HG03039 (cell line): ENCODE data around the gene RUSC1.

Source experiments
- ATAC-seq: cut with Tn5 transposase; IDR thresholded peaks from one replicate; pipeline ENCODE4 v1.9.1; 2021; ENCODE audit warnings: mild to moderate bottlenecking, moderate library complexity; ENCODE audit not compliant: unreplicated experiment

The RUSC1 gene

DNA sequence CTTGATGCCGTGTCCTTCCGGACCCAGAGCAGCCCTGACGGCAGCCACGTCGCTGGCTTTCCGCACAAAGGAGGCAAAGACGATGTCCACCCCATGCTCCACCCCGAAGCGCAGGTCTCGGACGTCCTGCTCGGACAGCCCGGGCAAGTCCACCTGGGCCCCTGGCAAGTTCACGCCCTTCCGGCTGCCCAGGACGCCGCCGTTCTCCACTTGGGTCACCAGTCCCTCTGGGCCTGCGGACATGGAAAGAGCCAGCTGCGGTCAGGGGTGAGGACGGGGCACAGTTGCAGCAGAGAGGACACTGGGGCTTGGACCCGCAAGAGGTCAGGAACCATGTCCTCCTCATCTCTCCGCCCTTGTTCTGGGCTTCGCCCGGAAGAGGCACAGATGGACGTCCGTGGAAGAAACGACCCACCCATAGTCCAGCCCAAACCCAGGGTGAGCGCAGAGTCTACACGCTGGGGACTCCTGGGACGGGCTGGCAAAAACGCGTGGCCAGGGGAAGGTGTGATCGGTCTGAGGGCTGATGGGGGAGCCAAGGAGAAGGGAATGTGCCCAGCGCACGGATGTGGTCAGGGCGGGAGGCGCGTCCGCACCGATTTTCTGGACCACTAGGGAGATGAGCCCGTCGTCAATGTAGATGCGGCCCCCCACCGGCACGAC is 26.0 kb upstream of the RUSC1 start:
- no peak for ATAC-seq

DNA sequence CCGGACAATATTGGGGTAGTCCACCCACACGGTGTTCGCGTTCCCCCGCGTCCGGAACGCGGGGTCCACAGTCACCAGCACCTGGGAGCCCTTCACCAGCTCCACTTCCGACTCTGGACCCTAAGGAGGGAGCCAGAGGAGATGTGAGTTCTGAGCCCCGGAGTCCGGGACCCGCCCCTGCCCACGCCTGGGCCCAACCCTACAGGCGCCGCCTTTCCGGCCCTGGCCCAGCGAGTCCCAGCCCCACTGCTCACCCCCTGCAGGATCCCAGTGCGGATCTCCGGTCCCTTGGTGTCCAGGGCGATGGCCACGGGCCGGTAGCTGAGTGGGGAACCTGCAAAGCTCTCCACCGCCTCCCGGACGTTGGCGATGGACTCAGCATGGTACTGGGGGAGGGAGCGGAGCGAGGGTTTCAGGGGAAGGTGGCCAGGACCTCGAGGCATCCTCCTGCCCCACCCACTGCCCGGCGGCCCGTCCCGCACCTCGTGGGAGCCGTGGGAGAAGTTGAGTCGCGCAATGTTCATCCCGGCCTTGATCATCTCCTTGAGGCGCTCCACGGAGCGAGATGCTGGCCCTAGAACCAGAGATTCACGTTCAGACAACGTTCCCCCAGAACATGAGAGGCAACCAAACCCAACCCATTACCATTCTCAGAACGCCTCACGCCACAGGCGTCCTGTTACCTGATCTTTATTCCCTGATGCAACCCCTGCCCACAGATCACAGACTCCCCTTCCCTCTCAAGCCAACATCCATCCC is 25.3 kb upstream of the RUSC1 start:
- ATAC-seq, result no peak

DNA sequence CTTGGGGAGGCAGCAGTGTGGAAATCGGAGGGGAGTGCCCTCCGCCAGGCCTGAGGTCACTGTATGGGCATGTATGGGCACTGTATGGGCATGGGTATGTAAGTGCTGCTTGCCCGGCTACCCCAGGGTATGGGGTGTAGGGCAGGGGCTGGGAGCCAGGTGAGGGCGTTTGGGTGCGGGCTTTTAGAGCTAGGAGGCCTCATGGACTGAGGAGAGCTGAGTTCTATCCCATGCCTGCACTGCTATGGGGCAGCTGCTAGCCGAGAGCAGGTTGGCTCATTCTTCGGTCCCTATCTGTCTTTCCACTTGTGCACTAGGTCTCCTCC is 24.8 kb upstream of the RUSC1 start:
- ATAC-seq, result no peak

DNA sequence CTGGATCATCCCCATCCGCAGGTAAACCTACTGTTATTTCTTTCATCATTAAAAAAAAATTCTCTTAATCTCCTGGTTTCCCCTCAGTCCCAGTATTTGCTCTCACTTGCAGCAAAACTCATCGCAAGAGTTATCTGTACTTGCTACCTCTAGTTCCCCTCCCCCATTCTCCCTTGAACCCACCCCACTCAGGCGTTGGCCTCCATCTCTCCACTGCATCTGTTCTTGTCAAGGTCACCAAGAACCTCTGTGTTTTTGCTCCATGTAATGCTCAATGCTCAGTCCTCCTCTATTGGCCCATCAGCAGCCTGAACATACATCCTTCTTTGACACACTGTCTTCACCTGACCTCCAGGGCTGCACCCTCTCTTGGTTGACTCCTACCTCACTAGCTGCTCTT is 24.0 kb upstream of the RUSC1 start:
- ATAC-seq, result no peak

DNA sequence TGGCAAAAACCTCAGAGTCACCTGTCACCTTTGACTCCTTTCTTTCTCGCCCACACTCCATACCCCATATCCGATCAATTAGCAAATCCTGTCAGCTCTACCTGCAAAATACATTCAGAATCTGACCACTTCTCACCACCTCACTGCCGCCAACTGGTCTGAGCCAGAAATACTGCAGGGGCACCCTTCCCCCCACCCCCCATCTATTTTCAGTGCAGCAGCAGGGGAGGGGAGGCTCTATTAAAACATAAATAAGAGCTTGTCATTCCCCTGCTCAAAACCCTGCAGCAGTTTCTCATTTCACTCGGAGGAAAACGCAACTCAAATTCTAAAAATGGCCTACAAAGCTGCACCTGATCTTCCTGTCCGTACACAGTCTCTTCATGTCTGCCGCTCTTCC is 23.3 kb upstream of the RUSC1 start:
- ATAC-seq, result no peak

DNA sequence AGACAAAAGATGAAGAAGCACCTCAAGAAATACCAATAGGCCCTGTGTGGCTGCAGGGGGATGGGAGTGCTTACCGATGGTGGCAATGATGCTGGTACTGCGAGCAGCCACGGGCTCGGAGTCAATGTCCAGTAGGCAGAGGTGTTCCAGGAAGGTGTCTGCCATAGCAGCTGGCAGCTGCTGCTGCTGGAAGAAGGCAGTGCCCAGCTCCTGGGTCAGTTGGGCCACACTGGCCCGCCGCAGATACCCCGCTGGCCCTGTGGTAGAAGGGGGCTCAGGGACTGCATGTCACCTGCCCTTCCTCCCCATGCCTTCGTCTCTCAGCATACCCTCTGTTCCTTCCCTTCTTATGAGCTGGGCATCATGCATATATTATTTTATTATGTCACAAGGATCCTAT is 20.7 kb upstream of the RUSC1 start:
- ATAC-seq, result no peak

DNA sequence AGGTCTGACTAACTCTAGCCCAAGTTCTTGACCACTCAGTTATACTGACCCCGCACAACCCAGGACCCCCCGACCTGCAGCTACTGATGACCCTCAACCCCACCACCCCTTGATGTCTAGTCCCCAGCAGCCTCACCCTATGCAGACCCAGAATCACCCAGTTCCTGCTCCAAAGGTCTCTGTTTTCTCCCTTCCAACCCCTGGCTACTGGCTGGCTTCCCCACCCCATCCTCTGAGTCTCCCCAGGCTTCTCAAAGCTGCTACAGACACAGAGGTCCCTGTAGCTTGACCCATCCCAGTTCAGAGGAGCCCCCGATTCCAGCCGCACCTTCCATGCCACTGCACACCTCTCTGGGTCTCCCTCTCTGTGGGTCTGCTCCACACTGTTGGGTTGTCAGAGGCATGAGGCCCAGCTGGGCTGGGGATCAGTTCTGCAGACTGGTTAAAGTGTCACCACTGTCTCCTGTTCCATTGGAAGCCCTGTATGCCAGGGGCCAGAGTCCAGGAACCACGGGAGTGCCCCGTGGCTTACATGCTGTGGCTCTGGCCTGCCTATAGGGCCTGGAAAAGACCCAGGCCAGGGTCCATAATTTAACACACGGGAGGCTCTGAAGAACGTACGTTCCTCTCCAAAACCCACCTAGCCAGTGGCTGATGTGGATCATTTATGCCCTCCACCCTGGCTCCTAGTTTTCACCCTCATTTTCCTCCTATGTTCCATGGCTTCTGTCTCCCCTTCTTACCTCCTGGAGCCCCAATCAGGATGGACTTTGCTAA is 20.0 kb upstream of the RUSC1 start:
- no peak for ATAC-seq

DNA sequence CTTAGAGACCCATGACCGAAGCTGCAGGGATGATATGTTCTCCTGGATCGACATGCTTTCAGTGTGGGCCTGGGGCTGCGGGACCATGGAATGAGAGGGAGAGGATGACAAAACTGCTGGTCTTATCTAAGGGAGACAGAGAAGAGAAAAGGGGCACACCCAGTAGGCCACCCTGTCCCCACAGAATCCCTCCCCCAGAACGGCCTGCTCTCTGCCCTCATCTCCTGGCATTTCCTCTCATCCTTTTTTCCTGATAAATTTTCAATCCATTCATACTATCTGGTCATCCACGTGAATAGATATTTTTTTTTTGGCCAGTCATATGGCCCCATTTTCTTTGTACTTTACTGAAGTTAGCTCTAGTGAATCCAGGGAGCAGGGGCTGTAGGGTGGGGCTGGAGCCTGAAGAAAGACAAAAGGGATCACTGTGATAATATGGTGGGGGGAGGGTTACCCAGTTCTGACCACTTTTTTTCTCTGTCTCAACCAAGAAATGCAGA is 19.3 kb upstream of the RUSC1 start, which contains the start of gene PKLR:
Gene PKLR (minus strand): TSS at position 97 of the 500 bp plus-strand sequence. CDS start 43 bp downstream, at position 54.
- ATAC-seq, result no peak

DNA sequence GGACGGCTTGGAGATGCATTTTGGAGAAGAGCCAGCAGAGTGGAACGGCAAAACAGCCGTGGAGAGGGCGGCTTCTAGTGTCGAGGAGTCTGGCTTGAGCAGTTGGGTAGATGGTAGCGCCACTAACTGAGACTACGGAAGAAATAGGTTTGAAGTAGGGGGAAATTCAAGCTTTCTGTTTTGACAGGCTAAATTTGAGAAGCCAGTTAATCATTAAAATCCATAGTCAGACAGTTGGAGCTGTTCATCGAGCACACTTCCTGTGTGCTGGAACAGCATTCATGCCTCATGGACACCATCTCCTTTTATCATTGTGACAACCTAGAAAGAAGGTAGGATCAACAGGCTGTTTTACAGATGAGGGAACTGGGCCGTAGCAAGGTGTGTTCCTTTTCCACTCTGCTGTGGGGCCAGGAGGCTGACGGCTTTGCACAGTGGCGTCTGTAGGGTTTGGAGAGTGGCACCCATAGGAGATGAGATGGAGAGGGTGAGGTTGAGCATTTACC is 16.1 kb upstream of the RUSC1 start:
- no peak for ATAC-seq

DNA sequence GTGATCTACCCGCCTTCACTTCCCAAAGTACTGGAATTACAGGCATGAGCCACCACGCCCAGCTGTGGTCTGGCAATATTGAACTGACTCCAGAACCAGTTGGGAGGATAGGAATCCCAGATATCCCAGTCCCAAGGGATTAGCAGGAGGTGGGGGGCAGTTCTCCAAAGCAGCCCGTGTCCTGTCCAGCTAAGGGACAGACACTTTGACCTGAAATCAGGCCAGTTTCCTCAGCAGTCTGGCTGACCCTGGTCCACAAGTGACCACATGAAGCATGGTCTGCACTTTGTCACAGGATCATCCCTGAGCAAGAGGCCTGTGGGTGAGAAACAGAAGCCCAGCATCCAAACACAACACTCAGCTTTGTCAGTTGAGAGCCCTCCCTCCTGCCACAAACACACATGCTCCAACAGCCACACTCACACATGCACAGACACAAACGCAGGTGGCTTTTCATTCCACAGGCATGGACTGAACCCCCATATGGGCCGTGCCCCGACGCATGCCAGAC is 14.8 kb upstream of the RUSC1 start:
- no peak for ATAC-seq

DNA sequence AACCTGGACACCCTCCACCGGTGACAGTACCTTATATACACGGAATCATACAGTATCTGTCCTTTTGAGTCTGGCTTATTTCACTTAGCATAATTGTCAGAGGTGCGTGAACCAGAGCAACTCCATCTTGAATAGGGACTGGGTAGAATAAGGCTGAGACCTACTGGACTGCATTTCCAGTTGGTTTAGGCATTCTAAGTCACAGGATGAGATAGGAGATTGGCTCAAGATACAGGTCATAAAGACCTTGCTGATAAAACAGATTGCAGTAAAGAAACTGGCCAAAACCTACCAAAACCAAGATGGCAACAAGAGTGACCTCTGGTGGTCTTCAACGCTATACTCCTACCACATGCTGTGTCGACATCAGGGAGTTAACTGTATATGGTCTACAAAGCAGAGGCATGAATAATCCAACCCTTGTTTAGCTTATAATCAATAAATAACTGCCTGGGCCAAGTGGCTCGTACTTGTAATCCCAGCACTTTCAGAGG is 13.4 kb upstream of the RUSC1 start:
- no peak for ATAC-seq

DNA sequence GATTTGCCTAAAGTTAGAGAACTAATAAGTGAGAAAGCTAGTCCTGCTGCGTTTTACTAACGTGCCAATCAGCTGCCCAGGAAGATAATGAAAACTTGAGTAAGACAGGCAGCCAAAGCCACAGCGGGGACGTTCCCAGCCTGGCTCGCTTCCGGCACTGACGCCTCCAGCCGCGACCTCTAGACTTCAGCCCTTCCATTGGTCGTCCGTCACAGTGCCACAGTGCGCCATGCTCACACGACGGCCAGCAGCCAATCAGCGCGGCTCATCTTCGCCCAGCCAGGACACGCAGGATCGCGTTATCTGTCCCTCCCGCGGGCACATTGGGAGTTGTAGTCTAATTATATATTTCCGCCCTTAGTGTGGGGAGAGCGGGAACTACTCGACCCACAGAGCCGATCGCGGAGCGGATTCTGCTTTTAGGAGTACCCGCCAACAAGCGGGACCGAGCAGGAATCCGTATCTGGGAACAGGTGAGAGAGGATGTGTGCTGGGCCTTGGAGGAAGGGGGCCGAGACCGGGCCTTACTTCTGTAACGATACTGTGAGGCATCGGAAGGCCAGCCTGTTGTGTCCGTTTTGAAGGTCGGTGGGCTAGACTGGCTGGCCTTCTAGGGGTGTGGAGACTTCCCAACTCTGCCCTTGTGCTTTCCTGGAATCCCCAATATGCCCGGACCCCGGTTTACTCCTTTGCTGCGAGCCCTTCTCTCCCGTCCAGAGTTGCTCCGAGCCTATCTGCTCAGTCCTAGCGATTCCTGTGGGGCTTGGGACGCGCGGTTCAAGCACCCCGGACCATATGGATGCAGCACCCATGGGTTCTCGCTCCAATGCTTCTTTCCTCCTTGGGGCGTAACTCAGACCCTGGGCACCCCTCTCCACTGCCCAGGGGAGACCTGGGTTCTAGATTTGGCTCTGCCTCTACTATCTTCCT is 11.9 kb upstream of the RUSC1 start, which contains the start of gene FDPS:
Gene FDPS (plus strand): TSS at position 374 of the 930 bp plus-strand sequence. CDS start 924 bp downstream, outside the sequence.
- ATAC-seq, result peak; percentile 92

DNA sequence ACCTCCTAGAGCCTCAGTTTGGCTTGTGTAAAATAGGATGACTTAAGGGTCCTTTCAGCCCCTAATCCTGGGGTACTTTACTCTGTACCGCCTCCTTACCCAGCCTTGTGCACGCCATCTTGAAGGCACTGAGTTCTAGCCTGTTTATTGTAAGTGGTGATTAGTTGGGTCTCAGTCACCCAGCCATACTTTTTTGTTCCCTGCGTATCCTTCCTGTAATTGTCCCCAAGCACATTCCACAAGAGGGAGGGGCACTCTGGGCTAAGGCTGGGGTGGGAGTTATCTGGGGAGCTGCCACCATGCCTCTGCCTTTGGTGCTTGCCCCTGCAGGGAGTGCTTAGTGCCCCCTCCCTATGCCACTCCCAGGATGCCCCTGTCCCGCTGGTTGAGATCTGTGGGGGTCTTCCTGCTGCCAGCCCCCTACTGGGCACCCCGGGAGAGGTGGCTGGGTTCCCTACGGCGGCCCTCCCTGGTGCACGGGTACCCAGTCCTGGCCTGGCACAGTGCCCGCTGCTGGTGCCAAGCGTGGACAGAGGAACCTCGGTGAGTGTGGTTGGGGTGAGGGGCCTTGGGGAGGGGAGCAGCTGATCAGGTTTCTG is 11.2 kb upstream of the RUSC1 start:
- no peak for ATAC-seq

DNA sequence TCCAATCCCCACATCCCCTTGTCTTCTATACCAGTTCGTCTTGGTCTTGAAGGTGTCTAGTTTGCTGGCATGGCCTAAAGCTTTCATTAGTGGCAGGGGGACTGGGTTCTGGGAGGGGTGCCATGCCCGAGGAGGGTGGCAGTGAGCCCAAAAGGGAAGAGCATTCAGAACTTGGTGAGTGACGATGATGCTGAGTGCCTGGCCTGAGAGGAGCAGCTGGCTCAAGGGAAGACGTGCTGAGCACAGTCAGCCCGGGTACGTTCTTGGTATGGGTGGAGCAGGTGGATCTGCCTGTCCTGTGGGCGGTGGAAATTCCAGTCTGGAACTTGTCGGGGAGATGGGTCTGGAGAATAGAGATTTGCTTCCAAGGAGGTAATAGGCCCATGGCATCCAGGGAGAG is 7.4 kb upstream of the RUSC1 start:
- no peak for ATAC-seq

DNA sequence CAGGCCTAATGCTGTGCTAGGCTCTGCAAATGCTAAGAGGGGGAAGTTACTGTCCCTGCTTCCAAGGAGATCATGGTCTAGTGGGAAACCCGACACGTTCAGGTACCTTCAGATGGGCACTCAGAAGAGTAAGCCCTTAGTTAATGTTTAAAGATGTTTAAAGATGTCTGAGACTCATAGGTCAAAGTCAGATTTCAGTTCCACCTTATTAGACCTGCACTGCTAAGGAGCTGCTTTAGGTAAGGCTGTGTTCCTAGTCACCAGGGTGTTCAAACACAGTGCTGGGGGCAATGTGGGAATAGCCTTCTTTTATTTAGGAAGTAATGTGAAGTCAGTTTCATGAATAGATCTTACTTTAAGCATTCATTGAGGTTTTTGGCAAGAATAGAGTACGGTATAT is 3.8 kb upstream of the RUSC1 start:
- no peak for ATAC-seq

DNA sequence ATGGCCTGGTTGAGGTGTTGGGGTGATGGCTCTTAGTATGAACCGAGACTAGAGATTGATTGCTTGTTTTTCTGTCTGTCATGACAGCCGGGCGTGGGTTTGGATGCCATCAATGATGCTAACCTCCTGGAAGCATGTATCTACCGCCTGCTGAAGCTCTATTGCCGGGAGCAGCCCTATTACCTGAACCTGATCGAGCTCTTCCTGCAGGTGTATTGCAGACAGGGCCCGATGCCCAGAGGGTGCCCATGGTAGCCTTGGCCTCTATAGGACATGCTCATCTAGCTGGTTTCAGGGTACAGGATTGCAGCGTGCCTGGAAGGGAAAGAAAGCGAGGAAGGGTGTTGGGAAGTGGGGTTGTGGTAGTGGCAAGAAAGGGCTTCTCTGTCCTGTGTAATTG is 2.6 kb upstream of the RUSC1 start:
- ATAC-seq, result no peak

DNA sequence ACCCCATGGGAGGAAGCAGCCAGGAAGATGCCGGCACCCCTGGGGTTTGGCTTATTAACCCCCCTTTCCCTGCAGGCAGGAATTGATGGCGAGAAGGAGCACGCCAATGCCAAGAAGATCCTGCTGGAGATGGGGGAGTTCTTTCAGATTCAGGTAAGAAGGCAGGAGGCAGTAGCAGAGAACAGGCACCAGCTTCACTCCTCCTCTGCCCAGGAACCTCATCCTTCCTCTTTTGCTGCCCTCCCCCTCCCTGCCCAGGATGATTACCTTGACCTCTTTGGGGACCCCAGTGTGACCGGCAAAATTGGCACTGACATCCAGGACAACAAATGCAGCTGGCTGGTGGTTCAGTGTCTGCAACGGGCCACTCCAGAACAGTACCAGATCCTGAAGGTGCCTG is 1.2 kb upstream of the RUSC1 start:
- no peak for ATAC-seq

DNA sequence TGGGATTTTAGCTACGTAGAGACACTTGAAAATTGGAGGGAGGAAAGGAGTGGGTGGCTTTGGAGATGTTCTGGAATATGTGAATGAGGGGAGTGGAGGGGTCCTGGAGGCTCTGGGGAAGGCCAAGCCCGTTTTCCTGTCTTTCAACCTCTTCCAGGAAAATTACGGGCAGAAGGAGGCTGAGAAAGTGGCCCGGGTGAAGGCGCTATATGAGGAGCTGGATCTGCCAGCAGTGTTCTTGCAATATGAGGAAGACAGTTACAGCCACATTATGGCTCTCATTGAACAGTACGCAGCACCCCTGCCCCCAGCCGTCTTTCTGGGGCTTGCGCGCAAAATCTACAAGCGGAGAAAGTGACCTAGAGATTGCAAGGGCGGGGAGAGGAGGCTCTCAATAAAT is 442 bp upstream of the RUSC1 start:
- no peak for ATAC-seq

DNA sequence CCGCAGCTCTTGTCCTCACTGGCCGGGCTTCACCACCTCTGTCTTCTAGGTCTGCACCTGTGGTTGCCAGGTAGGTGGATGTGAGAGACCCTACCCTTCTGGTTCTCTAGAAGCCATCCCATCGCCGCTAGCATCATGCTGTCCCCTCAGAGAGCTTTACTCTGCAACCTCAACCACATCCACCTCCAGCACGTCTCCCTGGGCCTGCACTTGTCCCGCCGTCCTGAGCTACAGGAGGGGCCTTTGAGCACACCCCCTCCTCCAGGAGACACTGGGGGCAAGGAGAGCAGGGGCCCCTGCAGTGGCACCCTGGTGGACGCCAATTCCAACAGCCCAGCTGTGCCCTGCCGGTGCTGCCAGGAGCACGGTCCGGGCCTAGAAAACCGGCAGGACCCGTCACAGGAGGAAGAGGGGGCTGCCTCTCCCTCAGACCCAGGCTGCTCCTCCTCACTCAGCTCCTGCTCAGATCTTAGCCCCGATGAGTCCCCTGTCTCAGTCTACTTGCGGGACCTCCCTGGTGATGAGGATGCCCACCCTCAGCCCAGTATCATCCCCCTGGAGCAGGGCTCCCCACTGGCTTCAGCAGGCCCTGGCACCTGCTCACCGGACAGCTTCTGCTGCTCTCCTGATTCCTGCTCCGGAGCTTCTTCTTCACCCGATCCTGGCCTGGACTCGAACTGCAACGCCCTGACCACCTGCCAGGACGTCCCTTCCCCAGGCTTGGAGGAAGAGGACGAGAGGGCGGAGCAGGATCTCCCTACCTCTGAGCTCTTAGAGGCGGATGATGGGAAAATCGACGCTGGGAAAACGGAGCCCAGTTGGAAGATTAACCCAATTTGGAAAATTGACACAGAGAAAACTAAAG is 1.2 kb downstream of the RUSC1 start:
- ATAC-seq, result no peak
